Gastroesophageal sphincter (tissue), 4 donors: Measurements from ENCODE around the gene NOC2L. TPM values are rescaled to one million over a fixed set of nuclear protein-coding genes. Genes with fewer than 3 reads are reported as not detected.
"Not testable (repeated sequence)": the region's sequence is repeated elsewhere in the genome, so short reads cannot be mapped to it uniquely, and the experiment has no call there.

Experiments used
- ATAC-seq: fragments of 150-250 bp; one replicate; pipeline ENCODE4 v1.9.1; 2016; ENCODE audit warnings: mild to moderate bottlenecking, moderate library complexity
- H3K27ac ChIP-seq, 4 donors: fragments of 200-600 bp; sonication (generic) in 3 of 4; 1 replicate in 3 of 4; 2 replicates in 1 of 4; pipeline ENCODE4 v1.5.1; 2016 to 2019
- H3K27me3 ChIP-seq: fragments of 200-600 bp; sonication (generic); one replicate; pipeline ENCODE4 v1.5.1; 2019
- H3K36me3 ChIP-seq, 2 donors: fragments of 200-600 bp; sonication (generic); one replicate each; pipeline ENCODE4 v1.5.1; 2019; ENCODE audit warnings: control low read depth in 1 of 2
- H3K4me1 ChIP-seq, 3 donors: fragments of 200-600 bp; sonication (generic); 1 replicate in 2 of 3; 2 replicates in 1 of 3; pipeline ENCODE4 v1.5.1; 2016 to 2019; ENCODE audit warnings: control low read depth in 2 of 3
- H3K4me3 ChIP-seq, 2 donors: fragments of 200-600 bp; sonication (generic); one replicate each; pipeline ENCODE4 v1.5.1; 2019; ENCODE audit warnings: mild to moderate bottlenecking in 1 of 2, moderate library complexity in 1 of 2
- H3K9me3 ChIP-seq, 3 donors: fragments of 200-600 bp; sonication (generic); one replicate each; pipeline ENCODE4 v1.5.1; 2017 to 2019; ENCODE audit warnings: control low read depth in 2 of 3
- CTCF ChIP-seq, 4 experiments: fragments of 200-600 bp in 2 of 4; fragments of 450-650 bp in 2 of 4; sonication (generic) in 1 of 4; IDR thresholded peaks; one replicate each; pipeline ENCODE4 v1.5.1; 2017 to 2019; ENCODE audit warnings: antibody characterized with exemption in 4 of 4, mild to moderate bottlenecking in 2 of 4, moderate library complexity in 2 of 4
- EP300 ChIP-seq: sonication (generic); formaldehyde crosslinking; IDR thresholded peaks from one replicate; pipeline ENCODE4 v1.6.1; 2017; ENCODE audit warnings: antibody characterized with exemption, mild to moderate bottlenecking
- POLR2A ChIP-seq, 2 donors: fragments of 450-650 bp; IDR thresholded peaks; one replicate each; pipeline ENCODE4 v1.6.1; 2017; ENCODE audit warnings: antibody characterized with exemption in 2 of 2, mild to moderate bottlenecking in 2 of 2, moderate library complexity in 1 of 2
- POLR2AphosphoS5 ChIP-seq: sonication (generic); formaldehyde crosslinking; IDR thresholded peaks from one replicate; pipeline ENCODE4 v1.6.1; 2017; ENCODE audit warnings: antibody characterized with exemption
- whole genome bisulfite sequencing, 2 donors: methylation state at CpG; one replicate each; pipeline ENCODE4 v1.1.5; 2018; ENCODE audit warnings: low coverage in 1 of 2; 5-methylcytosine and 5-hydroxymethylcytosine counted together
- total RNA-seq, 4 donors: library from RNA; depleted of rRNA; stranded (reverse); fragments of >200 nt; gene quantifications; one replicate each; pipeline ENCODE4 v1.1.0, GENCODE V29; 2016

NOC2L gene
- total RNA-seq, 4 donors from 2014 or later: 36.3 to 54.1 (median 45.2) TPM

- ATAC-seq: no peak
- Histone ChIP-seq H3K4me3 (peak overlapping the region in 1 of 2 donors; percentile 86), H3K4me1 (peaks cover 0 to 50% (median 11%) of the 10 kb centered on the region in 3 donors)
Observed at GRCh38 chr1:997713-997992, 38.6 kb upstream of the NOC2L start.

GRCh38 chr1:996851-997712 is 38.0 kb upstream of the NOC2L start:
- Histone ChIP-seq H3K4me1 (peaks cover 0 to 49% (median 11%) of the 10 kb centered on the region in 3 donors), H3K36me3 (no peaks in the 10 kb centered on the region), H3K27me3 (peaks cover 41% of the 10 kb centered on the region), H3K4me3 (no peak overlapping the region), H3K27ac (peak overlapping the region in 1 of 4 donors; percentile 19), H3K9me3 (peaks cover 0 to 7% (median 0%) of the 10 kb centered on the region in 3 donors)
- no peak for ATAC-seq
- TF ChIP-seq POLR2A (IDR thresholded peaks at IDR 0.05) (no peak), CTCF (IDR thresholded peaks at IDR 0.05) (no peak), POLR2AphosphoS5 (no peak), EP300 (no peak)
- WGBS, 2 donors: 70 to 75% methylated on average over 2 to 12 of the region's 24 CpGs

More at GRCh38 chr1:997713-997992, 38.6 kb upstream of the NOC2L start:
- WGBS, 2 donors: no CpG with 5 or more reads among the region's 3 CpGs
- Histone ChIP-seq H3K36me3 (no peaks in the 10 kb centered on the region), H3K9me3 (peaks cover 0 to 2% (median 0%) of the 10 kb centered on the region in 3 donors), H3K27ac (peak overlapping the region in 1 of 4 donors; percentile 19), H3K27me3 (peaks cover 41% of the 10 kb centered on the region)
- TF ChIP-seq CTCF (IDR thresholded peaks at IDR 0.05): no peak
- TF ChIP-seq POLR2A (IDR thresholded peaks at IDR 0.05): no peak
- no peak for TF ChIP-seq EP300
- TF ChIP-seq POLR2AphosphoS5: no peak

GRCh38 chr1:995665-996633 is 36.9 kb upstream of the NOC2L start:
- no peak for ATAC-seq
- Histone ChIP-seq H3K27me3 (peaks cover 43% of the 10 kb centered on the region), H3K4me1 (peaks cover 0 to 37% (median 8%) of the 10 kb centered on the region in 3 donors), H3K4me3 (no peak overlapping the region), H3K9me3 (peaks cover 0 to 17% (median 0%) of the 10 kb centered on the region in 3 donors), H3K27ac (no peak overlapping the region), H3K36me3 (no peaks in the 10 kb centered on the region)
- TF ChIP-seq POLR2A (IDR thresholded peaks at IDR 0.05) (no peak), POLR2AphosphoS5 (no peak), CTCF (IDR thresholded peaks at IDR 0.05) (no peak), EP300 (no peak)
- 0 to 20% methylated on average over 1 of the region's 30 CpGs for WGBS, 2 donors

- Histone ChIP-seq H3K27me3 (peaks cover 35% of the 10 kb centered on the region), H3K9me3 (peaks cover 0 to 17% (median 0%) of the 10 kb centered on the region in 3 donors), H3K4me1 (peaks cover 0 to 23% (median 8%) of the 10 kb centered on the region in 3 donors)
- H3K27ac ChIP-seq, H3K36me3 ChIP-seq, H3K4me3 ChIP-seq, ATAC-seq: not testable (repeated sequence)
- 60 to 93% methylated on average over 1 to 2 of the region's 6 CpGs for WGBS, 2 donors
Observed at GRCh38 chr1:994546-994945, 35.5 kb upstream of the NOC2L start.

- Histone ChIP-seq H3K4me3 (no peak overlapping the region), H3K27ac (no peak overlapping the region), H3K27me3 (peaks cover 26% of the 10 kb centered on the region), H3K9me3 (peaks cover 0 to 17% (median 0%) of the 10 kb centered on the region in 3 donors), H3K36me3 (no peaks in the 10 kb centered on the region), H3K4me1 (peaks cover 0 to 13% (median 5%) of the 10 kb centered on the region in 3 donors)
- ATAC-seq: no peak
- TF ChIP-seq POLR2AphosphoS5 (no peak), POLR2A (IDR thresholded peaks at IDR 0.05) (no peak), CTCF (IDR thresholded peaks at IDR 0.05) (no peak), EP300 (no peak)
- WGBS, 2 donors: 71% methylated on average over 6 of the region's 15 CpGs; no CpG with 5 or more reads in 1 of the 2 donors
Observed at GRCh38 chr1:993379-993995, 34.4 kb upstream of the NOC2L start.
